HEK293 (cell line): Measurements from ENCODE around the gene TFPI.

Source experiments
- CTCF ChIP-seq: fragments of 450-650 bp; formaldehyde crosslinking; IDR thresholded peaks from 2 replicates; pipeline ENCODE4 v1.5.1; 2016; ENCODE audit warnings: missing biosample characterization, missing genetic modification characterization
- ZNF335 ChIP-seq: fragments of 450-650 bp; formaldehyde crosslinking; conservative IDR thresholded peaks from 2 replicates; pipeline ENCODE4 v1.5.1; 2016; ENCODE audit warnings: missing biosample characterization, missing genetic modification characterization
- ZNF394 ChIP-seq: fragments of 450-650 bp; formaldehyde crosslinking; IDR thresholded peaks from 2 replicates; pipeline ENCODE4 v1.5.1; 2016; ENCODE audit warnings: missing biosample characterization, missing genetic modification characterization, mild to moderate bottlenecking, moderate library complexity, borderline replicate concordance
- ZNF530 ChIP-seq: fragments of 450-650 bp; formaldehyde crosslinking; IDR thresholded peaks from 2 replicates; pipeline ENCODE4 v1.5.1; 2016; ENCODE audit warnings: low read depth, missing biosample characterization, missing genetic modification characterization
- ZNF555 ChIP-seq: fragments of 450-650 bp; formaldehyde crosslinking; conservative IDR thresholded peaks from 2 replicates; pipeline ENCODE4 v1.5.1; 2017; ENCODE audit warnings: missing biosample characterization, mild to moderate bottlenecking, missing genetic modification characterization, inconsistent platforms
- ZNF792 ChIP-seq: fragments of 450-650 bp; formaldehyde crosslinking; IDR thresholded peaks from 2 replicates; pipeline ENCODE4 v1.5.1; 2016; ENCODE audit warnings: missing biosample characterization, missing genetic modification characterization

GRCh38 chr2:187495324-187495723 lies 58.9 kb downstream of the TFPI start:
- no peak for TF ChIP-seq ZNF530 (tag by site-specific recombination)
- no peak for TF ChIP-seq CTCF (tag by site-specific recombination)
- no peak for TF ChIP-seq ZNF394 (tag by site-specific recombination)
- TF ChIP-seq ZNF335 (tag by site-specific recombination) = no peak
- TF ChIP-seq ZNF792 (tag by site-specific recombination) = no peak
- no peak for TF ChIP-seq ZNF555 (tag by site-specific recombination)
